ENCODE measurements around the gene HABP4.
"Not testable (repeated sequence)": the region's sequence is repeated elsewhere in the genome, so short reads cannot be mapped to it uniquely, and the experiment has no call there.

The HABP4 gene

DNA sequence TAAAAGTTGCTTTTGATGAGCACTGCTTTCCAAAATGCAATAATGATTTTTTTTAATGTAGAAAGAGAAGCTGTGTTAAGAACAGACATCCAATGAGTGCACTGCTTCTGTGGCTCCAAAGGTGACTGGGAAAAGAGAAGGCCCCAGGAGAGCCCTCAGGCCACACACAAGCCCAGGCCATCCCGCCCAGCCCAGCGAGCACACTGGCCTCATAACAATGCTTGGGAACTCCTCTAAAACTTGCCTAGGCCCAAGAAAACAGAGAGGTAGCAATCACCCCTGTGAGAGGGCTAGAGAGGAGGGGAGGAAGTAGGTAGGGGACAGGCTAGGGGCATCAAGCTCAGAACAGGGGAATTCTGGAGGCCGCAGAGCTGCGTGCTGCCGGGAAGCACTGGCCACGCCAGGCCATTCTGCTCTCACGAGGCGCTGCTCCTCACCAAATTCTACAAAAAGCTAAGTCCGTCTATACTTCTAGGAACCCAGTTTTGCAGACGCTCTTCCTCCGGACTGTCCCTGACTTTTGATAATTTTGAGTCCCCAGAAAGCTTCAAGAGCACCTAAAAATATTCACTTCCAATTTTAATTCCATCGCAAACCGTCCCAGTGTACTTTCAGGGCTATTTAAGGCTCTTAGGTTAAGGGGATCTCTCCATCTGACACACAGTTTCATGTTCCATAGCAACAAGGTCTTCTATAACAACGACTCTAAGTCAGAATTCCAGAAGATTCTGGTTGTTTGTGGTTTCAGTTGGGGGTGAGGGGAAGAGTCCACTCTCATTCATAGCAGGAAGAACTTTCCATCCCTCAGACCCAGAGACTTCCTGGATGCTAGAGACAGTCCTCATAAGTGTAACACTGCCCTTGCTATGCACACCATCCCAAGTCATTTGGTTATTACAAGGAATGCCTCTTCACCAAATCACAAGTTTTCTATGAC, 51.0 kb downstream of the HABP4 start:
- DNase-seq, result no peak

DNA sequence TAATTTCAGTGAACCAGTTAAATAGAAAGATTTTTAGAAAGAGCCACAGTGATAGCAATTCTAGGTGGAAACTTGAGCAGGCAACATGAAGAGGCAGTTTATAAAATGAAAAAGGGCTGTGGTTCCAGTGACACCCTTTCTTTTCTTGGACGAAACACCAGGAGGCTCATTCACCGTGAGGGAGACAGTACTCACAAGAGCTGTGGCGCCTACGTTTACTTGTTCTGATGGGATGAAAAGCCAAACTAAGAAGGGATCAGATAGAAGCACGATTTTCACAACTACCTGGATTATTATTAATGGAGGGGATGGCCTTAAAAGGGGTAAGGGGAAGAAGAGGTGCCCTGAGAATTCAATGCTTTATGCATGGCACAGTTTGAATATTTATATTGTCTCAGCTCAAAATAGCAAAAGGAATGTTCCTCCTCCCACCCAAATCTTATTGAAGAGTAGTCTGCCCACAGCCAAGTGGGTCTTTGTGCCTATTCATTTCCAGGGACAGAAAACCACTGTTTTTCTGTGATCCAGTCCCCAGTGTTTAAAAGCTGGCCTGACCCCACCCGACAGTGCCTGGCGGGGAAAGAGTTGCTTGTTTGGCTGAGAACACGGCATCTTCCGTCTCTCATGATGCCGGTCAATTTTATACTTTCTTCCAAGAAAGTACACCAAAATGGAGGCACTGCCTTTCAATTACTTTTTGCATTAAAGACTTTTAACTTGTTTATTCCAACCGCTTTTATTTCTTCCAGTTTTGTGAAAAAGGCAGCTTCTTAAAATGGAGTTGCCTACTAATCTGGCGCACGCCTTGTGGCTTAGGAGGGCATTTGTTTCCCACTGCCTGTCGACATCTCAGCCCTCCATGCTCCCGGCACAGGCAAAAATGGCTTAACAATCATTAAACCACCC, 51.9 kb downstream of the HABP4 start:
- DNase-seq, result no peak

DNA sequence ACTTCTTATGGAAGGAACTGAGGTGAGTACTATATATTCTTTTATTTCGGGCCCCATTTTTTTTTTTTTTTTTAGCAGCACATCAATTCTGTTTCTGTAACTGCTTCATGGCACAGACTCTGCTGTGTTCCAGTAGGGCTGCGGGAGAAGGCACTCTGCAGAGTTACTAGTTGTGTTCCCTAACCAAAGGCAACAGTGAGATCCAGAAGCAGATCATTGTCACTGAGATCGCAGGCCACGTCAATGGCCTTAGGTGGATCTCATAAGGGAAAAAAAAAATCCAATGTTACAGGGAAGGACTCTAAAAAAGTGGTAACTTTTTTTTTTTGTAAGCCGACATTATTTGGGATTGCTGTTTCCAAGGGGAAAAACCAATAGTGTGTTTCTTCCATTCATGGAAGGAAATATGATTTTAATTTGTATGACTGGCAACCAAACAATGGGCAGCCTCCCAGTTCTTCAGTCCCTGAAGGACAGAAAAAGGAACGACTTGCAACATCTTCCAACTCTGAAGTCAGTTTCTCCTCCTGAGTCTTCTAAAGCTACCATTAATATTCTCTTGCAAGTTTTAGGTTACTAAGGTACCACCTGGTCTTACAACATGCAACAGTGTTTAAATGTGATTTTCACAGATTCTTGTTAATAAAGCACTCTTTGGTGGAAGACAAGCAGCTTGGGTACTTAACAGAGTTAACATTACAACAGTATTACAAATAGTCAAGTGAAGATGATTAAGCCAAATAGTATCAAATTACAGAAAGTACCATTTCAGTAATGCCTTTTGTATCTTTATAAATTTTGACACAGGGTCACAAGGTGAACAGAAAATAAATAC, 52.8 kb downstream of the HABP4 start:
- DNase-seq, result no peak

DNA sequence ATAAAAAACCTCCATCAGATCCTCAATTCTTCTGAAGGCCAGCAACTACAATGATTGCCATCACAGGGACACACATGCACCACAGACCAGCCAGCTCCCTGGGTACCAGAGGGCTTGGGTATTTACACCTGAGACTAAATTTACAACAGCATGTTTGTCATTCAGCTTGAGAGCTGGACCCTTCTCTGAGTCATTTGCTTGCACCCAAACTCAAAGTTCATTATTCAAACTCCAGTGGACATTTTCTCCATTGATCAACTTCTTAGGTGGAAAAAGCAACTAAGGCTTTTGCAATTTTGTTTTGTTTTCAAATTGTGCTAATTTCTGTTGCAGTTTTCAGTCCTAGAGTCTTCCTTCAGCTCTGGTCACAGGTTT, 53.4 kb downstream of the HABP4 start:
- not testable (repeated sequence) for DNase-seq

DNA sequence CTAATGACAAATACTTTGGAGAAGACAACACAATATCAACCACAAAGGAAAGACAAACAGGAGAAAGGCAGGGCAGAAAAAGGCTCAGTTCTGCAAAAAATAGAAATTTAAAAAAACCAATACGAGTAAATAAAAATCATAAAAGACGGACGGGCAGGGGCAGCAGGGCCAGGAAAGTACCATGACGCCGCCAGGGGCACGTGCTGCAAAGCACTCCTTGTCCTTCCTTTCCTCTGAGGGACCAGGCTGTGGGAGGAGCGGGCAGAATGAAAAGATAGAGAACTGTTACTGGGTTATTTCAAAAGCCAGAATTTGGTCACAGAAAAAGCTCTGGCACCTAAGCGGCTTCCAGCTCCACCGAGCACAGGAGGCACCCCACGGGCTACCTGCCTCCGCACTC, 53.9 kb downstream of the HABP4 start:
- no peak for DNase-seq

DNA sequence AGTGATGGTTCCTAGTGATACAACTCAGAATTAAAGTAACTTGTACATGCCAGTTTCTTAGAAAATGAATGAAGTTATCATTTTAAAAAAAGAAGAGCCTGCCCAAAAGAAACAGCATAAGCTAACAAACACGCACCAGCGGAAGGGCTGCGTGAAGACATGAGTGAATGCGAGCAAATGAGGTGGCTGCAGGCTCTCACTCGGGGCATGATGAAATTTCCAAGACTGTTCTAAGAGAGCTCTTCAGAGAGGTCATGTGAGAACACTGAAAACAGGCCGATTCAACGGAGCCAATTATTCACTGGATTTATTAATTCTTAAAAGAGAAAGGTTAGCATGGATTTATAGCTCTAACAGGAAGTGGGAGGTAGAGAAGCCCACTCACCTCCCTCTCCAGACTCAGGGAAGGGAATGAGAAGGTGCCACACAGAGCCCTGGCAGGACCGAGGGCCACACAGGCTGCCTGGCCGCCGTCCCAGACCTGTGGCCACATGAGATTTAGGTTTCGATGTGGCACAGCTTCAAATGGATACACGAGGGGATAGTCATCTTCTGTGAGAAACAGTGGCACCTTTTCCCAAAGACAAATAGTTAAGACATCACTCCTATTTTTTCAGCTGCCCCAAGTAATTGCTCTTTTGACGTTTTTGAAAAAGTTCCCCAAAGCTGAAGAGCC, 55.5 kb downstream of the HABP4 start:
- DNase-seq, result no peak

DNA sequence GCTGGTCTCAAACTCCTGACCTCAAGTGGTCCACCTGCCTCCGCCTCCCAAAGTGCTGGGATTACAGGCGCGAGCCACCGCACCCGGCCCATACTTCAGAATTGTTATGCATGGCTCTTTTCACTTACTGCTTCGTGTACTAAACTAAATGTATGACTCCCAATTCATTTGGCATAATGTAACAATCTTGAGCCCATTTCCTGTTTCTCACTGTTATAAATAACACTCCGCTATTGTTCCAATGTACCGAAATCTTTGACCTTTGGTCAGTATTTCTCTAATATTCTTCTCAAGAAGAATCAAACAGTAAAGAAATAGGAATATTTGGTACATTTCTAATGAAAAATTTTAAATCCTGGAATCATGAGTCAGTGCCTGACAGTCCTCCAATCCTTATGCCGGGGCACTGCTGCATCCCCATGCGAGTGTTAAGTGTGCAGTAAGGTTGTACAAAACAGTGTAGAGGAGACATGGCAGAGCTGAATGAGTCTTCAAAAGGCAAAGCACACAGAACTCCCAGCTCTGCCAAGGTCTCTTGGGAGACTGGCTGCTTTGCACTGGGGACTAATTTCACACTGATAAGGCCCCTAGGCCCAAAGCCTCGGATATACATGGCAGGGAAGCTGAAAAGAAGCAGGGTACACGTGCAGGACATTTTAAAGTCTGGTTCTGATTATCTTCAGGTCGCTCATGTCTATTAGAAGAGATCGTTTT, 58.4 kb downstream of the HABP4 start:
- DNase-seq, result no peak

DNA sequence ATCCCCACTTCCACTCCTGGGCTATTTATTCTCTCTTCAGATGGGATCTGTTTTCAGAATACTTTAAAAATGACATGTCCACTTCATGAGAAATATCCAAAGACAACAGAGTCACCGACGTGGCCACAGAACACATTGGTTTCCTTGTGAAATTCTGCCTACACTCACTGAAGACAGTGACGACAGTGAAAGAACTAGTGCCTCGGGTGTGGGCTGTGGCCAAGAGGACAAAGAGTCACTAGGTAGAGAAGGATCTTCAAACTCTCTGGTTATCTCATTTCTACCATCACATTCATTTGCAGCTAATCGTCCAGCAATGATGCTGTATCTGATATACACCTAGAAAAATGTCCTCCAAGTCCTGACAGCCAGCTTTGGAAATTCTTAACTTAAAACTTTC, 59.1 kb downstream of the HABP4 start:
- DNase-seq, result no peak

DNA sequence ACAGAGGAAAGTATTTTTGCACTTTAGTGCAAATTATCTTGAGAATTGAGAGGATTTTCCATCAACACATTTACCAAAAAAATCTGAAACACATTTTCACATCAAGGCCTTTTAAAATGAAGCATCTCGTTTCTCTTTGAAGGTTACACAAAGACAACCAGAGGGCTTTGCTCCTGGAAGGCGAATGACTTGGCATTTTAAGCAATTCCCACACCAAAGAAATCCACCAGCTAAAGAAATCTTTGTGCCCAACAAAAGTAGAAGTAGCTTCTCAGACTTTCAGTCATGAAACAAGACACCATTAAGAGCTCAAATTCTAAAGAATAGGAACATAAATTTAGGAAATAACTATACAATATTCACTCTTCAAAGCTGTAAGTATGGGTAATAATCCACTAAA, 59.9 kb downstream of the HABP4 start:
- no peak for DNase-seq

DNA sequence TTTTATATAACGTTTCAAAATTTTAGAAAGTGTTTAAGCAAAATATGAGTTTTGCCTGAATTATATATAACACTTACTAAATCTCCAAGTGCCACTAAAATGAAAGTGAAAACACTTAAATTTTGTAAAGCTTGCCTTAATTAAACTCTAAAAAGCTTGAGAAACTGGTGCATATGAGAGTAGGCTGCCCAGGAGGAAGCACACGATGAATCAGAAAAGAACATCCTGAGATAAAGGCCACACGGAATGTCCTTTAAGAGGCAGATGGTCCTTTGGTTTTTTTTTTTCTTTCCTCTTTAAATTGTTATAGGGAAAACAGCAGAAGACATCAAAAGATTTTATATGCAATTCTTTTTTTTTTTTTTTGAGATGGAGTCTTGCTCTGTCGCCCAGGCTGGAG, 60.3 kb downstream of the HABP4 start:
- DNase-seq, result no peak

DNA sequence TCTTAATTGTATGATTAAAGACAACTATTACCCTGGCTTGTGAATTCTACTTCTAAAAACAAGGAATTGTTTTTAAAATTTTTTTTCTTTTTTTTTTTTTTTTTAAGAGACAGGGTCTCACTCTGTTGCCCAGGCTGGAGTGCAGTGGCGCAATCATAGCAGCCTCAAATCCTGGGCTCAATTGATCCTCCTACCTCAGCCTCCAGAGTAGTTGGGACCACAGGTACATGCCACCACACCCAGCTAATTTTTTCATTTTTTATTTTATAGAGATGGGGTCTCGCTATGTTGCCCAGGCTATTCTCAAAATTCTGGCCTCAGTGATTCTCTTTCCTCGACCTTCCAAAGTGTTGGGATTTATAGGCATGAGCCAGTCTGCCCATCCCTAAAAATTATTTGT, 62.3 kb downstream of the HABP4 start:
- no peak for DNase-seq

DNA sequence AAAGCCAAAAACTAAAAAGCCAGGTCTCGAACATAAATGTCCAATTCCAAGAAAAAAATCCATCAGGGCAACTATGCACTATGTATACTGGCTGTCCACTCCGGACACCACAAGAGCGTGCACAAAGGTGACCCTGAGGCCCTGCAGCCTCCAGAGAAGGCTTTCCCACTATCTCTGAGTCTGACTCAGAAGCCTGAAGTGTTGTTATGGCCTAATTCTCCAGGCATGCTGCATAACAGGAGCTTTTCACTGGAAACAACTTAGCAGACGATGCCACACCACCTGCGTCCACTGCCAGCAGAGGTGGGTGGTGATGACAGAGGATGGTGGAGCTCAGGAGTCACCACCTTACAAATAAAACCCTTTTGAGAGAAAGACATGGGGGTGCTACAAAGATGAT, 63.7 kb downstream of the HABP4 start:
- no peak for DNase-seq

DNA sequence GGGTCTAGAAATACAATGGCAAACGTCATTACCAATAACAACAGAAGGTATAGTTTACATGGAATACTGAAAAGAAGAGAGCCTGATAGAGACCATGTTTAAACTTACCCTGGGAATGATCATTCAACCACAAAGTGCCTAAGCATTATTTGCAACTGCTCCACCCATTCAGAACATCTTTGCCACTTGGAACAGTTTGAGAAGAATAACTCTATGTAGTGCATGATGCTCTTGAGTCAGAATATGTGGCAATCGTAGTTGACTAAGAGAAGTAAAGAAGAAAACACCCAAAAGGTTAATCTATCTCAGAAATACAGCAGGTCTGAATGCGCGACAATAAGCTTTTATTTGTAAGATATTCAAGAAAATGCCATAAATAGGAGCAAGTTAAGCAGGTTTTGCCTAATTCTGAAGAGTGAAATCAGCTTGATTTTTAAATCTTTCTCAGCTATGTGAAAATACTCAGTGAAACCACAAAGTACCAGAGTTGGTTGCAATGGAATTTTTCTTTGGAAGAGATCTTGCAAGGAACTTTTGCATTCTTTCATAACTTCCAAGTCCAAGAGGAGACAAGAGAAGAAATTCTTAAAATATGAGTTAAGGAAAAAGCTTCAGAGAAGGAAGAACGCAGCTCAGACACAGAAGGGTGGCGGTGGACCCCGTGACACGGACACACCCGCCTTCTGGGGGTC, 64.3 kb downstream of the HABP4 start:
- no peak for DNase-seq

DNA sequence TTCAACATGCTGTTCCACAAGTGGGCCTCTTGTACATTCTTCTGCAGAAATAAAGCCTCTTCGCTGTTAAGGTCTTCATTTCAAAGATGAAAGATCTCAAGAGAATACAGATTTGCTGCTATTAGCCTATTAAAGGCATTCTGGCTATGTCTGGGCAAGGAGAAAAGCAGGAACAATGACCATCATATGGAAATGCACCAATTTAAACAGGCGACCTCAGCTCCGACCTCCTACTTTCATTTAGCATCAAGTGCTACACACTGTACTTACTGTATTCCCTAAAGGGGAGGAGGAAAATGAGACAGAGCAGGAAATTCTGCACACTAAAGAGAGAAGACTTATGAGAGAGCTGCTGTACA, 64.8 kb downstream of the HABP4 start:
- no peak for DNase-seq

DNA sequence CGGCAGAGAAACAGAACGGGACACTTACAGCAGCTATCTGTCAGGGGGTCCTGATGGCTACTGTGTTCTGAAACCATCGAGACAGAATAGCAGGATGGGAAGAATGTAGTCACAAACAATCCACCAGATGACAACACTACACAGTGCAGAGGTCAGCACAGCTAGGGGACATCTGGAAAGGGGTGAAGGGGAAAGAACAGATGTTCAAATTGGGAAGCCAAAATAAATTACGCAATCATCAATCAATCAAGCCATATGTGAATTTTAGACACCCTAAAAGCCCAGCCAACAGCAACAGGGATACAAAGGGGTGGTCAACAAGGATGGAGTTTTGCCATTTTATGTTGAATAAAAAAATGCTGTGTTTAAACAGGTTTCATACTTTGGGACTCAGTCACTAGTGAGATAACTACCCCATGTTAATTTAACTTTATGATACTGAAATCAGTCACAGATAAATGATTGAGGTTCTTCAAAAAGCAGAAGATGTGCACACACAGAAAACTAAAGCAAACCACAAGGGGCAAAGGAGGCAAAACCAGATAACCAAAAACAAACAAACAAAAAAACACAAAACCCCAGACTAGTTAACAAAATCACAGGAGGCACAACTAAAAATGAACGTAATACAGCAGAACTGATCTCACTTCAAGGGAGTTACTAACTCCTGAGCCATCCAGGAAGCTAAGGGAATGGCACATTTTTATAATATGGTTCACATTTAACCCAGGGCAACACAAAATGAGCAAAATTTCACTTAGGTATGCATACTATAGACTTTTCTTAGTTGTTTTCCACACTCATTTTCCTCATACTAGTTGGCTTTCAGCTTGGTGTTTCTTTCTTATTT, 65.9 kb downstream of the HABP4 start:
- no peak for DNase-seq

DNA sequence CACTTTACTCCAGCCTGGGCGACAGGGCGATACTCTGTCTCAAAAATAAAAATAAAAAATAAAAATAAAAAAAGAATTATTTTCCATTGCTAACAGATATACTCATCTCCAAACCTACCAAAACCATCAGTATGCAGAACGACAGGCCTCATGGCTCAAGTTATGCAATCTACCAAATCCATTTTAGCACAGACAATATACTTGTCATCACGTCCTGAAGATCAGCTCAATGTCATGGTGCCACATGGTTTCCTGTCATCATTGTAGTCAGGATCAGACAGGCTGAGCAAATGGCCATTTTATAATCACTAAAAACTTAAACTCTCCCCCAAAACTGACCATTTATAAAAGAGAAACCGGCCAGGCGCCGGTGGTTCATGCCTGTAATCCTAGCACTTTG, 69.1 kb downstream of the HABP4 start:
- no peak for DNase-seq

DNA sequence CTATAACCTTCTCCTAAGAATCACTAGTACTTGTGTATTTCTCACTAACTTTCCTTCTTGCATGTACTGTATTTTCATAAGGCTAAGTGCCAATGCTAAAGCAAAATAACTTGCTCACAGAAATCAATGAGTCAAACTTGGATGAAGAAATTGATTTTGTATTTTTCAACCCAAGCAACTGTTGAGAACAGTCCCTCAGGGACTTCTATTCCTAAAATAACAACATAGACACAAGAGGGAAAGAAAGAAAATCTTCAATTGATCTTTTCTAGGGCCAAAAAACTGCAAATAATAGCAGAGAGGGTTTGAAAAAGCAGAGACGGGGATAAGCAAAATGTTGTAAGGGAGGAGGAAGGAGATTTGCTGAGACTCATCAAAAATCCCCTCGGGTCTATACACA, 69.8 kb downstream of the HABP4 start:
- no peak for DNase-seq

DNA sequence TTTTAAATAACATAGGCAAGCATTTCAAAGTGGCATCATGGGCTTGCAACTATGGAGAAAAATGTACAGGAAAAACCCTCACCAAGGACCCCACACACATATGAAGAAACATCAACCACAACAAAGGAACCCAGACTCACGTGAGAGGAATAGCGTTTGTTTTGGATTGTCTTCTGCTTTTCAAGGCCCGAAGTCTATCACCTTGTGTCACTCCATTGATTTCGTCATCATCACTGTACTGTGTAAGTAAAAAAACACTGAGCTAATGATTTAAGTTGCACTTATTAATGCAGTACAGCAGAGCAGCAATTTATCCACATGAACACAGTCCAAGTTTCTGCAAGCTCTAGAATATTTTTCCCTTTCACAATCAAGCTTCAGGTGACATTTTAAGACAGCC, 72.4 kb downstream of the HABP4 start:
- DNase-seq, result no peak

DNA sequence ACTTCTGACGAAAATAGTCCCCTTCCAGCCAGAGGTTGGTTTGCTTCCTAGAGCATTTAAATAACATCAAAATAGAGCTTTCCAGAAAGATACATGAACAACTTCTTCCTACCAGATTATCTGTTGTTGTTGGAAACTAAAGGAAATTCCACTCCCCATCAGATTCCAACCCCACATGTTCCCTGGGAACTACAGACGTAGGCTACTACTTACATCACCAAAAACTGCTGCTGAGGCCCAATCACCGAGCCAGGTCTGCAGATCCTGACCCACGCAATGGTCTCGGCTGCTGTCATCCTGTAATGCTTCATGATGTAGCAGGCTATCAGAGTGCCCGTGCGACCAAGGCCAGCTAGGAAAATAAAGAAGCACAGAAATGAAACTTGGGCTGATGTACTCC, 73.4 kb downstream of the HABP4 start:
- DNase-seq, result no peak

DNA sequence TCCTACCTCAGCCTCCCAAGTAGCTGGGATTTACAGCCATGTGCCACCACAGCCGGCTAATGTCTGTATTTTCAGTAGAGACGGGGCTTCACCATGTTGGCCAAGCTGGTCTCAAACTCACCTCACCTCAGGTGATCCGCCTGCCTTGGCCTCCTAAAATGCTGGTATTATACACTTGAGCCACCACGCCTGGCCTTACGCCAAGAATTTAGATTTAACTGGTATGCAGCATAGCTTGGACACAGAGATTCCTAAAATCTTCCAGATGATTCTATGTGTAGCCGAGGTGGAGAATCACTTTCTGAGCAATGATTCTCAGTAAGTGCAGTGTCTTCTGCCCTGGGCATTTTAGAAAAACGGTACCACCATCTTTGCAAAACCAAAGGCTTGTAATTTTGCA, 74.1 kb downstream of the HABP4 start:
- no peak for DNase-seq

All from activated T-cell treated with anti-CD3 and anti-CD28 coated beads, Interleukin-2, amount 50 U/mL, for 1 hour (primary cell).